Daoy (cell line): ENCODE results near the gene SPATA31E1. TPM values are rescaled to one million over a fixed set of nuclear protein-coding genes. Genes with fewer than 3 reads are reported as not detected.
"Not testable (repeated sequence)": the region's sequence is repeated elsewhere in the genome, so short reads cannot be mapped to it uniquely, and the experiment has no call there.

Experiments used
- DNase-seq: peaks from one replicate; pipeline ENCODE4 v3.0.0-alpha.2; 2015; ENCODE audit warnings: low read depth
- total RNA-seq: library from RNA; depleted of rRNA; stranded (reverse); fragments of >200 nt; shearing (Covaris generic); gene quantifications from 2 replicates; pipeline ENCODE4 v1.2.3, GENCODE V29; 2014; rRNA removed

Gene SPATA31E1
- total RNA-seq = not detected in 2 replicates

GRCh38 chr9:87882627-87883026 lies at the start of gene SPATA31E1:
Gene SPATA31E1, plus strand, starts transcription at chr9:87882877. Its CDS starts 15 bp downstream, at chr9:87882892.
- DNase-seq = peak; percentile 2

- DNase-seq = peak; percentile 38
Observed at GRCh38 chr9:87834357-87834756, 48.3 kb upstream of the SPATA31E1 start.

- DNase-seq = no peak
Observed at GRCh38 chr9:87836536-87836935, 46.1 kb upstream of the SPATA31E1 start.

GRCh38 chr9:87836951-87837705 lies 45.5 kb upstream of the SPATA31E1 start:
- no peak for DNase-seq

GRCh38 chr9:87840134-87840533 lies 42.5 kb upstream of the SPATA31E1 start:
- DNase-seq = no peak

- no peak for DNase-seq
Observed at GRCh38 chr9:87842878-87843585, 39.6 kb upstream of the SPATA31E1 start.

- DNase-seq = no peak
Observed at GRCh38 chr9:87844506-87844905, 38.2 kb upstream of the SPATA31E1 start.

GRCh38 chr9:87847817-87848216 lies 34.9 kb upstream of the SPATA31E1 start:
- peak; percentile 51 for DNase-seq

- DNase-seq = no peak
Observed at GRCh38 chr9:87849144-87849758, 33.4 kb upstream of the SPATA31E1 start.

GRCh38 chr9:87850391-87850790 lies 32.3 kb upstream of the SPATA31E1 start:
- DNase-seq = peak; percentile 62

- DNase-seq = not testable (repeated sequence)
Observed at GRCh38 chr9:87851186-87851585, 31.5 kb upstream of the SPATA31E1 start.

GRCh38 chr9:87853302-87853701 lies 29.4 kb upstream of the SPATA31E1 start:
- no peak for DNase-seq

- no peak for DNase-seq
Observed at GRCh38 chr9:87853876-87854579, 28.6 kb upstream of the SPATA31E1 start.

- no peak for DNase-seq
Observed at GRCh38 chr9:87854580-87854955, 28.1 kb upstream of the SPATA31E1 start.

- DNase-seq = no peak
Observed at GRCh38 chr9:87855061-87855460, 27.6 kb upstream of the SPATA31E1 start.

- DNase-seq = no peak
Observed at GRCh38 chr9:87857141-87857947, 25.3 kb upstream of the SPATA31E1 start.

GRCh38 chr9:87857948-87858335 lies 24.7 kb upstream of the SPATA31E1 start:
- no peak for DNase-seq

- DNase-seq = no peak
Observed at GRCh38 chr9:87859137-87859536, 23.5 kb upstream of the SPATA31E1 start.

- no peak for DNase-seq
Observed at GRCh38 chr9:87859786-87860185, 22.9 kb upstream of the SPATA31E1 start.

GRCh38 chr9:87861332-87861731 lies 21.3 kb upstream of the SPATA31E1 start:
- no peak for DNase-seq
